ENCODE measurements around the gene KDM4C. TPM values are rescaled to one million over a fixed set of nuclear protein-coding genes. Genes with fewer than 3 reads are reported as not detected.

KDM4C gene
- total and polyA plus RNA-seq, 2 of the 4 experiments (the other 2 are of a cell fraction) = 11.8 to 23.8 TPM

DNA sequence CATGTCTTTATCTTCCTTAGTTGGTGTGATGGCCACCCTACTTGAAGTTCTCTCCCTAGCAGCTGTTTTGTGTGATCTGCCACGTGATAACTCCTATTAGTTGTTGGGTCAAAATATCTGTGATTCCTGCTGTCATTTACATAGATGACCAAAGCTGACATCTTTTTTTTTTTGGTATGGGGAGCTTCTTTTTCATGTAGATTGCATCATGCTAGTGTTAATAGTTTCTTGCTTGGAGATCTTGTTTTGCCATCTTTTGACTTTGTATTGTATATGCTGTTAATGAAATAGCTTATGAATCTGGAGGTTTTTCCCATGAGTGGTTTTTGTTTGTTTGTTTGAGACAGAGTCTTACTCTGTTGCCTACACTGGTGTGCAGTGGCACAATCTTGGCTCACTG lies 243.8 kb downstream of the KDM4C start:
- no peak overlapping the region for H3K56ac ChIP-seq (ENCODE audit: extremely low read depth, insufficient read depth, low read length)
- dilution Hi-C loops (cut with HindIII; ENCODE audit: low sequenced_read_pairs, unreplicated experiment) = no loop called here
- CTCF ChIA-PET = no interaction called here
- DNase-seq = no peak
- no peak overlapping the region for H3K14ac ChIP-seq (replicated peaks; ENCODE audit: low read depth, low read length)
- no peak overlapping the region for H2BK20ac ChIP-seq (ENCODE audit: low read depth, low read length)
- H3K4me3 ChIP-seq (ENCODE audit: insufficient read depth, low read depth, low read length) = no peak overlapping the region
- H4K20me1 ChIP-seq (ENCODE audit: insufficient read depth, low read length) = no peaks in the 10 kb centered on the region
- BruUV-seq (replicated peaks) = no TSS peak
- no peak overlapping the region for H4K5ac ChIP-seq (ENCODE audit: low read depth, low read length)
- H2BK120ac ChIP-seq (ENCODE audit: low read depth, low read length) = no peak overlapping the region
- H3K23ac ChIP-seq (ENCODE audit: low read depth, low read length) = no peak overlapping the region
- no CpG with 5 or more reads among the region's 1 CpG for WGBS, 2 experiments (ENCODE audit: extremely low coverage in 2 of 2, insufficient read length in 1 of 2)
- no peaks in the 10 kb centered on the region for H3K4me1 ChIP-seq (ENCODE audit: control insufficient read depth, insufficient read depth, low read length)
- H3K27me3 ChIP-seq (ENCODE audit: control insufficient read depth, insufficient read depth, low read length) = no peaks in the 10 kb centered on the region
- no peak overlapping the region for H3K4me2 ChIP-seq (ENCODE audit: low read depth, low read length)
- no peak overlapping the region for H2AK9ac ChIP-seq (replicated peaks; ENCODE audit: low read depth, low read length, poor library complexity)
- intact Hi-C loops (cut with micrococcal nuclease) = no loop called here
- no peaks in the 10 kb centered on the region for H3K9me1 ChIP-seq (ENCODE audit: insufficient read depth, low read length)
- H3K9me3 ChIP-seq (ENCODE audit: control insufficient read depth, insufficient read depth, low read length) = no peaks in the 10 kb centered on the region
- H2AFZ ChIP-seq (replicated peaks; ENCODE audit: low read length, poor library complexity) = no peak overlapping the region
- H2BK5ac ChIP-seq (ENCODE audit: low read depth, low read length, poor library complexity, severe bottlenecking) = no peak overlapping the region
- no peak overlapping the region for H3K9ac ChIP-seq (ENCODE audit: low read depth, low read length)
- TF ChIP-seq CHD1 (IDR thresholded peaks at IDR 0.05; ENCODE audit: low read depth, low read length) (no peak), CTCF (conservative IDR thresholded peaks at IDR 0.05; ENCODE audit: low read depth, low read length) (no peak), RAD21 (IDR thresholded peaks at IDR 0.05; ENCODE audit: low read length) (no peak), FOS (IDR thresholded peaks at IDR 0.05; ENCODE audit: low read depth, low read length) (no peak), ELK1 (IDR thresholded peaks at IDR 0.05; ENCODE audit: borderline replicate concordance, low read depth, low read length) (no peak), SMC3 (IDR thresholded peaks at IDR 0.05; ENCODE audit: low read depth, low read length) (no peak), NFE2L2 (IDR thresholded peaks at IDR 0.05; ENCODE audit: low read depth, low read length) (no peak), BHLHE40 (IDR thresholded peaks at IDR 0.05; ENCODE audit: low read depth, low read length) (no peak), CEBPB (IDR thresholded peaks at IDR 0.05; ENCODE audit: low read depth, low read length) (no peak), MAFK (IDR thresholded peaks at IDR 0.05; ENCODE audit: low read depth, low read length) (no peak), USF2 (IDR thresholded peaks at IDR 0.05; ENCODE audit: low read depth, low read length) (no peak), MAZ (IDR thresholded peaks at IDR 0.05; ENCODE audit: borderline replicate concordance, low read depth, low read length) (no peak), MXI1 (IDR thresholded peaks at IDR 0.05; ENCODE audit: borderline replicate concordance, low read depth, low read length) (no peak), POLR2A (IDR thresholded peaks at IDR 0.05; ENCODE audit: low read depth, low read length) (no peak), RCOR1 (IDR thresholded peaks at IDR 0.05; ENCODE audit: insufficient replicate concordance, low read length) (no peak)
- no peak overlapping the region for H3K4ac ChIP-seq (ENCODE audit: low read depth, low read length)
- in situ Hi-C loops (cut with MboI; ENCODE audit: low sequenced_read_pairs) = no loop called here
- POLR2A ChIA-PET (ENCODE audit: unreplicated experiment) = no interaction called here
- H3K18ac ChIP-seq (ENCODE audit: low read depth, low read length) = no peak overlapping the region
- no peak overlapping the region for H2BK15ac ChIP-seq (ENCODE audit: low read depth, low read length)
- no peak overlapping the region for H2AK5ac ChIP-seq (ENCODE audit: low read depth, low read length)
- H3K27ac ChIP-seq (ENCODE audit: insufficient read depth, low read length) = no peak overlapping the region
- ATAC-seq (ENCODE audit: low read depth) = no peak
- H3K36me3 ChIP-seq (ENCODE audit: control insufficient read depth, insufficient read depth, low read length) = 0 out of 2 replicates have a peak, but pooled peaks cover 3% of the 10 kb centered on the region
- H4K8ac ChIP-seq (ENCODE audit: low read depth in 2 of 2, low read length in 2 of 2) = no peak overlapping the region
- no peak overlapping the region for H4K91ac ChIP-seq (ENCODE audit: insufficient read depth, low read depth, low read length)
- H3K79me1 ChIP-seq (ENCODE audit: low read depth in 1 of 2, low read length in 2 of 2) = no peaks in the 10 kb centered on the region
